ENCODE measurements around the gene KCTD16.

KCTD16 gene

GRCh38 chr5:144295284-144295683 is 124.6 kb downstream of the KCTD16 start:
- ATAC-seq = no peak

- no peak for ATAC-seq
Measured at GRCh38 chr5:144297081-144297480, 126.4 kb downstream of the KCTD16 start.

- no peak for ATAC-seq
Measured at GRCh38 chr5:144298658-144299057, 128.0 kb downstream of the KCTD16 start.

GRCh38 chr5:144304688-144305087 is 134.0 kb downstream of the KCTD16 start:
- ATAC-seq = no peak

- ATAC-seq = no peak
Measured at GRCh38 chr5:144307736-144308135, 137.1 kb downstream of the KCTD16 start.

- no peak for ATAC-seq
Measured at GRCh38 chr5:144308174-144308573, 137.5 kb downstream of the KCTD16 start.

GRCh38 chr5:144308906-144309670 is 138.4 kb downstream of the KCTD16 start:
- no peak for ATAC-seq

- ATAC-seq = no peak
Measured at GRCh38 chr5:144310621-144311020, 139.9 kb downstream of the KCTD16 start.

- no peak for ATAC-seq
Measured at GRCh38 chr5:144313147-144313726, 142.6 kb downstream of the KCTD16 start.

- ATAC-seq = no peak
Measured at GRCh38 chr5:144315026-144315425, 144.4 kb downstream of the KCTD16 start.

GRCh38 chr5:144315994-144316634 is 145.4 kb downstream of the KCTD16 start:
- ATAC-seq = no peak

- ATAC-seq = no peak
Measured at GRCh38 chr5:144318011-144318410, 147.3 kb downstream of the KCTD16 start.

- ATAC-seq = no peak
Measured at GRCh38 chr5:144318460-144318859, 147.8 kb downstream of the KCTD16 start.

GRCh38 chr5:144323181-144323580 is 152.5 kb downstream of the KCTD16 start:
- ATAC-seq = no peak

- ATAC-seq = no peak
Measured at GRCh38 chr5:144325532-144325931, 154.9 kb downstream of the KCTD16 start.

- no peak for ATAC-seq
Measured at GRCh38 chr5:144328494-144328893, 157.8 kb downstream of the KCTD16 start.

- no peak for ATAC-seq
Measured at GRCh38 chr5:144328980-144329379, 158.3 kb downstream of the KCTD16 start.

GRCh38 chr5:144329681-144330080 is 159.0 kb downstream of the KCTD16 start:
- no peak for ATAC-seq

GRCh38 chr5:144331361-144331760 is 160.7 kb downstream of the KCTD16 start:
- no peak for ATAC-seq

GRCh38 chr5:144332265-144332664 is 161.6 kb downstream of the KCTD16 start:
- no peak for ATAC-seq

GRCh38 chr5:144333336-144333920 is 162.8 kb downstream of the KCTD16 start:
- ATAC-seq = no peak

GRCh38 chr5:144335561-144335960 is 164.9 kb downstream of the KCTD16 start:
- ATAC-seq = no peak

GRCh38 chr5:144336191-144336961 is 165.7 kb downstream of the KCTD16 start:
- ATAC-seq = no peak
